LNCaP clone FGC (cell line): ENCODE results near the gene INSC.

ENCODE experiments used
- DNase-seq: peaks from one replicate; pipeline ENCODE4 v3.0.0-alpha.2; 2011; ENCODE audit warnings: low read depth
- H3K4me3 ChIP-seq: 2 replicates; pipeline ENCODE4 v1.5.1; 2011; ENCODE audit warnings: mild to moderate bottlenecking, low read depth, low read length, control low read depth
- TF ChIP-seq, protein P1 (sequence below): IDR thresholded peaks from 2 replicates; pipeline ENCODE4 v1.5.1; 2012; ENCODE audit warnings: mild to moderate bottlenecking; ENCODE audit not compliant: control insufficient read depth, insufficient read depth; ENCODE audit errors: extremely low read depth

Gene INSC

DNA sequence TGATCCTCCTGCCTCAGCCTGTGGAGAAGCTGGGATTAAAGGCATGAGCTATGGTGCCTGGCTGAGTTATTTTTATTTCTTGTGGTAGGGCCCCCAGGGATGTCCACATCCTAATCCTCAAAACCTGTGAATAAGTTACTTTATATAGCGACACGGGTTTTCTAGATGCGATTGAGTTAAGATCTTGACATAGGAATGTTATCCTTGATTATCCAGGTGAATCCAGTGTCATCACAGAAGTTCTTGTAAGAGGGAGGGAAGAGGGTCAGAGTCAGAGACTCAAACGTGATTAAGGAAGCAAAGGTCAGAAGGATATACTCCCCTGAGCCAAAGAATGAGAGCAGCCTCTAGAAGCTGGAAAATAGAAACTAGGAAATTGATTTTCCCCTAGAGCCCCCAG is 117.8 kb downstream of the INSC start:
- no peak overlapping the region for H3K4me3 ChIP-seq
- TF ChIP-seq, protein P1, sequence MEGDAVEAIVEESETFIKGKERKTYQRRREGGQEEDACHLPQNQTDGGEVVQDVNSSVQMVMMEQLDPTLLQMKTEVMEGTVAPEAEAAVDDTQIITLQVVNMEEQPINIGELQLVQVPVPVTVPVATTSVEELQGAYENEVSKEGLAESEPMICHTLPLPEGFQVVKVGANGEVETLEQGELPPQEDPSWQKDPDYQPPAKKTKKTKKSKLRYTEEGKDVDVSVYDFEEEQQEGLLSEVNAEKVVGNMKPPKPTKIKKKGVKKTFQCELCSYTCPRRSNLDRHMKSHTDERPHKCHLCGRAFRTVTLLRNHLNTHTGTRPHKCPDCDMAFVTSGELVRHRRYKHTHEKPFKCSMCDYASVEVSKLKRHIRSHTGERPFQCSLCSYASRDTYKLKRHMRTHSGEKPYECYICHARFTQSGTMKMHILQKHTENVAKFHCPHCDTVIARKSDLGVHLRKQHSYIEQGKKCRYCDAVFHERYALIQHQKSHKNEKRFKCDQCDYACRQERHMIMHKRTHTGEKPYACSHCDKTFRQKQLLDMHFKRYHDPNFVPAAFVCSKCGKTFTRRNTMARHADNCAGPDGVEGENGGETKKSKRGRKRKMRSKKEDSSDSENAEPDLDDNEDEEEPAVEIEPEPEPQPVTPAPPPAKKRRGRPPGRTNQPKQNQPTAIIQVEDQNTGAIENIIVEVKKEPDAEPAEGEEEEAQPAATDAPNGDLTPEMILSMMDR, result no peak
- DNase-seq, result no peak

DNA sequence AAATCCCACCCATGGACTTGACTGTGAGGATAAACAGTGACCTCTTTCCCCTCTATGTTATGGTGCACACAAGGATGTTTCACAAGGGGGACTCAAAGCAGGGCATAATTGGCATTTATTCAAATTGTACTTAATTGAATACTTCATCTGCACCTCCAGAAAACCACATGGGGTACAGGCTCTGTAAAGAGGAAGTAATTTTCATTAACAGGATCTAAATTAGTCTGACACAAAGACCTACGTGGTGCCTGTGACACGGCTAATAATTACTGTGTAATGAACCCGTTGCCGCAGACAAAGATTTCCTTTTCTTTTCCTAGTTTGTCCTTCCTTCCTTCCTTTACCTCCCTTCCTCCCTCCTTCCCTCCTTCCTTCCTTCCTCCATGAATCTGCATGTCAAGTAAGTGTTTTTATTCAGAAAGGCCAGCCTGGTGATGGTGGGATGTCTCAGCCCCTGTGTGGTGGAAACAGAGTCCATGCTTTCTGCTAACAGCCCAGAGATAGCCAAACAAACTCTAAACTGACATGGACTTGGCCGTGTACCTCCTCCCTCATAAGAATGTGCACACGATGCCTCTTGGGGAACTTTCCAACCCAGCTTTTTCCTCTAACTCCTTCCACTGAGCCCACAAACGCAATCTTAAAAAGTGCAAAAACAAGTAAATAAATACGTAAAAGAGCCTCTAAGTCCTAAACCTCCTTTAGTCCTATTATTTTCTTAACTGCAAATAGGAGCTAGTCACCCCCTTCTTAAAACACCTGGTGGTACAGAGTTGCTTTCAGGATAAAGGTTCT is 118.8 kb downstream of the INSC start:
- no peak overlapping the region for H3K4me3 ChIP-seq
- TF ChIP-seq, protein P1, result no peak
- DNase-seq, result no peak

DNA sequence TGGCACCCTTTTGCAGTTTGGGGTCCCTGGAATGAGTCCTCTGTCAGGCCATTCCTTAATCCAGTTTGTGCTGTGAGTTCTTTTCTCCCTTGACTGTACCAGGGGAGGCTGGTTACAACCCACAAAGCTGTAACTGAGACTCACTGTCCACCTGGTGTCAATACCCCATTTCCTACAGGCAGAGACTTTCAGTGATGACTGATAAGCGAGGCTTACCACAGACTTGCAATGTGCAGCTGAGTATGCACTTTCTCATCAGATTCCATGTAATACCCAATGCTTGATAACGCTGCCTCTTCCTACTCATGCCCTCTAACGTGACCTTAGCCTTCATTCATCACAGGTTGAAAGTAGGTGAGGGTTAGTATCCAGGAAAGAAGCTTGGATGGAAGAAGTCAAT is 120.1 kb downstream of the INSC start:
- TF ChIP-seq, protein P1, result no peak
- no peak overlapping the region for H3K4me3 ChIP-seq
- no peak for DNase-seq

DNA sequence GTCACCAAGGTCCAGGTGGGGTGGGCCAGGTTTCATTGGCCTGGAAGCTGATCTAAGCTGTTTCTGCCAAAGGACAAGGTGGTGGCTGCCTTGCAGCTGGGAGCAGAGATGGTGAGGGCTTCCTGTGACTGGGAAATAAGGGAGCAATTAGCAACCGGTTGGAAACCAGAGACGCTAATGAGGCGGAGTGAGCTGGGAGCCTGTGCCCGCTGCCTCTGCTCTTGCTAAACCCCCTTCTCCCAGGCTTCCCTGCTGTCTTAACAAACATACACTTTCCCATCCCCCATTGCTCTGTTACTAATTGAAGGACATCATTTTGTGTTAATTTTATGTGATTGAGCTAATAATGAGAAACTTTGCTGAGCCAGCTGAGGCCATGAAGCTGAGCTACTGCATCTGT is 121.8 kb downstream of the INSC start:
- TF ChIP-seq, protein P1, result no peak
- H3K4me3 ChIP-seq, result no peak overlapping the region
- no peak for DNase-seq

DNA sequence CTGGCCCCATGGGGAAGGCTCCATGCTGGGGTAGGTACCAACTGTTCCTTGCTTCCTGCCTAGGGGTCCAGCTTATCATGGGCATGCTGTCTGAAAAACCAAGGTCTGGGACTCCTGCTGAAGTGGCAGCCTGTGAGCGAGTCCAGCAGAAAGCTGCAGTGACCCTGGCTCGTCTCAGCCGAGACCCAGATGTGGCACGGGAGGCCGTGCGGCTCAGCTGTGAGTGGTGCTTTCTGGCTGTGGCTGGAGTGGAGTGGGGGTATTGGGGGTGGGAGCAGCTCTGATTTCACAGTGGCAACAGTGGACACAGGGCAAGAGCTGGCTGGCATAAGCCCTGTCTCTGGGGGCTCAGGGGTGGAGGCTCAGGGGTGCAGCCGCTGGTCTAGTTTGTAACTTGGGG is 124.1 kb downstream of the INSC start:
- TF ChIP-seq, protein P1, result no peak

DNA sequence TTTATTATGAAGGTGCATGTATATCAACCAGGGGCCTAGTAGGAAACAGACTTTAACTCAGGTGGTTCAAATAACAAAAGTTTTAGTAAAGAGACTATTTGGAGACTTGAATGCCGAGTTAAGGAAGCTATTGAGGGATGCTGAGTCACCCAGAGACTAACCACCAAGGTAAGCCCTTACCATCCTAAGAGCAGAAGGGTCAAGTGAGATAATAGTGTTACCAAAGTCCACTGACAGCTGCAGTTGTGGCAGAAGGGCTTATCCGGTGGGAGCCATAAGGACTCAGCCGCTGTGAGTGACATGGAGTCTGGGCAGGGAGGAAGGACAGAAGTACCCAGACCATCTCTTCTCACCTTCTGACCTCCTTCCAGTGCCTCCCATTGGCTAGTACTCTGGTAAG is 134.0 kb downstream of the INSC start:
- no peak for DNase-seq
- H3K4me3 ChIP-seq, result no peak overlapping the region
- TF ChIP-seq, protein P1, result no peak

More for the DNA sequence above, 124.1 kb downstream of the INSC start:
- no peak overlapping the region for H3K4me3 ChIP-seq
- no peak for DNase-seq
